Activated naive CD8-positive, alpha-beta T cell treated with anti-CD3 and anti-CD28 coated beads, Interleukin-2, amount 10 ng/mL, durations not matched to agents 7 days and 5 days (primary cell): ENCODE results near the gene TMEM88. TPM values are rescaled to one million over a fixed set of nuclear protein-coding genes. Genes with fewer than 3 reads are reported as not detected.
A peak's percentile ranks its signal among the peaks of the same experiment; 100 is the strongest.

Experiments used
- ATAC-seq: fragments of 150-1000 bp; cut with Tn5 transposase; one replicate; pipeline ENCODE4 v1.10.0; 2021; ENCODE audit warnings: low read depth, moderate library complexity
- POLR2A ChIA-PET: fragments of 350-600 bp; sonication (Branson Sonifier 250); formaldehyde crosslinking; loops from one replicate; lab custom pipeline; 2021; ENCODE audit warnings: antibody characterized with exemption; lab: Charles Lee
- DNase-seq: peaks from one replicate; pipeline ENCODE4 v3.0.0; 2021
- H3K27ac Mint-ChIP-seq: one replicate; pipeline ENCODE4 v1.8.0; 2022; ENCODE audit warnings: mild to moderate bottlenecking, mixed read lengths
- H3K27me3 Mint-ChIP-seq: one replicate; pipeline ENCODE4 v1.8.0; 2022; ENCODE audit warnings: mild to moderate bottlenecking, moderate library complexity, mixed read lengths
- H3K36me3 Mint-ChIP-seq: one replicate; pipeline ENCODE4 v1.8.0; 2021; ENCODE audit warnings: mild to moderate bottlenecking, mixed read lengths
- H3K4me1 Mint-ChIP-seq: one replicate; pipeline ENCODE4 v1.8.0; 2021; ENCODE audit warnings: mixed read lengths
- H3K4me3 Mint-ChIP-seq: one replicate; pipeline ENCODE4 v1.8.0; 2022; ENCODE audit warnings: mild to moderate bottlenecking, moderate library complexity, mixed read lengths
- H3K9me3 Mint-ChIP-seq: one replicate; pipeline ENCODE4 v1.8.0; 2021; ENCODE audit warnings: mixed read lengths
- total RNA-seq, 2 experiments: library from RNA; stranded (reverse); gene quantifications; one replicate each; pipeline ENCODE4 v1.2.3, GENCODE V29; 2021

The TMEM88 gene
- total RNA-seq, 2 experiments from 2014 or later, result 2.9 to 3.7 TPM

DNA sequence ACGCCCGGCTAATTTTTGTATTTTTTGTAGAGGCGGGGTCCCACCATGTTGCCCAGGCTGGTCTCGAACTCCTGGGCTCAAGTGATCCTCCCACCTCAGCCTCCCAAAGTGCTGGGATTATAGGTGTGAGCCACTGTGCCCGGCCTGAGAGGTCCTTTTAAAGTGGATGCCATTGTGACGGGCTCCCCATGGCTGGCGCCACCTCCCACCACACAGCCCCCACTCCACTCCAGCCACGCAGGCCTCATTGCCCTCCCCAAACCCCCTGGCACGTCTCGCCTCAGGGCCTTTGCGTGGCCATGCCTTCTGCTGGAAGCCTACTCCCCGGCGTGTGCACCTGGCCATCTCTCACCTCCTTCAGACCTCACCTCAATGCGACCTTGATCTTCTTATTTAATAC is 32.7 kb upstream of the TMEM88 start:
- H3K27me3 Mint-ChIP-seq, result peaks cover 5% of the 10 kb centered on the region
- DNase-seq (no peak), ATAC-seq (no peak)
- H3K4me1 Mint-ChIP-seq, result peaks cover 2% of the 10 kb centered on the region
- H3K36me3 Mint-ChIP-seq, result no peaks in the 10 kb centered on the region
- H3K27ac Mint-ChIP-seq, result no peak overlapping the region
- no peak overlapping the region for H3K4me3 Mint-ChIP-seq
- H3K9me3 Mint-ChIP-seq, result no peaks in the 10 kb centered on the region
- POLR2A ChIA-PET, result no interaction called here

GRCh38 chr17:7823581-7824001 is 31.3 kb upstream of the TMEM88 start:
- POLR2A ChIA-PET, result interaction anchor here (0.7 kb wide), 1 partner anchor 28 kb away, joined by 8 read pairs; no protein-coding TSS in a partner anchor
- ATAC-seq (no peak), DNase-seq (no peak)
- H3K27me3 Mint-ChIP-seq, result peaks cover 10% of the 10 kb centered on the region
- H3K4me1 Mint-ChIP-seq, result peaks cover 2% of the 10 kb centered on the region
- no peaks in the 10 kb centered on the region for H3K36me3 Mint-ChIP-seq
- no peak overlapping the region for H3K4me3 Mint-ChIP-seq
- no peak overlapping the region for H3K27ac Mint-ChIP-seq
- H3K9me3 Mint-ChIP-seq, result no peaks in the 10 kb centered on the region

DNA sequence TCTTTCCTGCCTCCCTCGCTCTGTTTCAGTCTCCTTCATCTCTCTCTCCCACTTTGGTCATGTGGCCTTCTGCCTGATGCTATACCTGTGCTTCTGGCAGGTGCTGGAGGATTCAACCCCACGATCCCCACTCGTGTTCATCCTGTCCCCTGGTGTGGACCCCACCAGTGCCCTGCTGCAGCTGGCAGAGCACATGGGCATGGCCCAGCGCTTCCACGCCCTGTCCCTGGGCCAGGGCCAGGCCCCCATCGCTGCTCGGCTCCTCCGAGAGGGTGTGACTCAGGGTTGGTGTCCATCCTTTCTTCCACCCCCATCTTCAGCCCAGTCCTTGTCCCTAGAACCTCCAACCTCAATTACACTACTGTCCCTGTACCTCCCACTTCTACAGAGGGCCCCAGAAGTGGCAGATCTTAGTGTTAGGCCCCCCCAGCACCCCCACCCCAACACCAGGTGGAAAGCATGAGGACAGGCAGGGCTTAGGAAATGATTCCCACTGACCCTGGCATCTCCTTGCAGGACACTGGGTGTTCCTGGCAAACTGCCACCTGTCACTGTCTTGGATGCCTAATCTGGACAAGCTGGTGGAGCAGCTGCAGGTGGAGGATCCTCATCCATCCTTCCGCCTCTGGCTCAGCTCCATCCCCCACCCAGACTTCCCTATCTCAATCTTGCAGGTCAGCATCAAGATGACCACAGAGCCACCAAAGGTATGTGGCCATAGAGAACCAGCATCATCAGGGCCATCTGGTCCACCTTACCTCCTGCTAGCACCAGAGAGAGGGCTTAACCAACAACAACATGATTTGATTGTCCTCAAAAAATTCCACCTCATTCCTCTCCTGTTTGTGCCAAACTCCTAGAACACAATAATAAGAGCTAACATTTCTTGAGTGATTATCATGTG is 30.6 kb upstream of the TMEM88 start:
- Mint-ChIP-seq H3K4me3 (no peak overlapping the region), H3K27me3 (peaks cover 12% of the 10 kb centered on the region), H3K9me3 (no peaks in the 10 kb centered on the region), H3K27ac (no peak overlapping the region), H3K4me1 (peaks cover 2% of the 10 kb centered on the region), H3K36me3 (no peaks in the 10 kb centered on the region)
- DNase-seq (no peak), ATAC-seq (no peak)
- POLR2A ChIA-PET, result interaction anchor here (1.1 to 1.2 kb wide), 2 partner anchors 11 to 18 kb away, joined by 3 to 4 read pairs; no protein-coding TSS in a partner anchor

GRCh38 chr17:7825206-7825990 is 29.5 kb upstream of the TMEM88 start:
- DNase-seq, result no peak
- peaks cover 15% of the 10 kb centered on the region for H3K27me3 Mint-ChIP-seq
- H3K27ac Mint-ChIP-seq, result no peak overlapping the region
- peaks cover 2% of the 10 kb centered on the region for H3K4me1 Mint-ChIP-seq
- no peaks in the 10 kb centered on the region for H3K36me3 Mint-ChIP-seq
- H3K4me3 Mint-ChIP-seq, result no peak overlapping the region
- H3K9me3 Mint-ChIP-seq, result no peaks in the 10 kb centered on the region
- POLR2A ChIA-PET, result interaction anchor here (1.1 to 1.2 kb wide), 2 partner anchors 10 to 17 kb away, joined by 3 to 4 read pairs; no protein-coding TSS in a partner anchor
- ATAC-seq, result no peak

DNA sequence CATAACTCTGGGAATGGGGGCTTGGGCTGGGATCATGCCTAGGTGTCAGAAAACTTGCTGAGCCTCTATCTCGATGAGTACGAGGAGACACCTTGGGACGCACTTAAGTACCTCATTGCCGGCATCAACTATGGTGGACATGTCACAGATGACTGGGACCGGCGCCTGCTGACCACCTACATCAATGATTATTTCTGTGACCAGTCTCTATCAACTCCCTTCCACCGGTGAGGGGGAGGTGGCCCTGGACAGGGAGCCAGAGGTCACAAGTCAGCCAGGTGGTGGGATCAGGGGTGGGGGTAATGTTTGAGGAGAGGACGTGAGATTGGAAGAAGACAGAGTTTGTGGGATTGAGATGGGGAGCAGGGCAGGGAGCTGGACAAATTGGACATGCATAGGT is 24.2 kb upstream of the TMEM88 start:
- Mint-ChIP-seq H3K36me3 (no peaks in the 10 kb centered on the region), H3K27ac (no peak overlapping the region), H3K4me1 (peaks cover 6% of the 10 kb centered on the region), H3K4me3 (no peak overlapping the region), H3K27me3 (peaks cover 30% of the 10 kb centered on the region), H3K9me3 (no peaks in the 10 kb centered on the region)
- POLR2A ChIA-PET, result no interaction called here
- ATAC-seq (no peak), DNase-seq (no peak)

- POLR2A ChIA-PET, result no interaction called here
- Mint-ChIP-seq H3K4me3 (no peak overlapping the region), H3K27ac (no peak overlapping the region), H3K27me3 (peaks cover 30% of the 10 kb centered on the region), H3K9me3 (no peaks in the 10 kb centered on the region), H3K4me1 (peaks cover 6% of the 10 kb centered on the region), H3K36me3 (no peaks in the 10 kb centered on the region)
- ATAC-seq, result no peak
- no peak for DNase-seq
Measured at GRCh38 chr17:7831233-7831632, 23.6 kb upstream of the TMEM88 start.

DNA sequence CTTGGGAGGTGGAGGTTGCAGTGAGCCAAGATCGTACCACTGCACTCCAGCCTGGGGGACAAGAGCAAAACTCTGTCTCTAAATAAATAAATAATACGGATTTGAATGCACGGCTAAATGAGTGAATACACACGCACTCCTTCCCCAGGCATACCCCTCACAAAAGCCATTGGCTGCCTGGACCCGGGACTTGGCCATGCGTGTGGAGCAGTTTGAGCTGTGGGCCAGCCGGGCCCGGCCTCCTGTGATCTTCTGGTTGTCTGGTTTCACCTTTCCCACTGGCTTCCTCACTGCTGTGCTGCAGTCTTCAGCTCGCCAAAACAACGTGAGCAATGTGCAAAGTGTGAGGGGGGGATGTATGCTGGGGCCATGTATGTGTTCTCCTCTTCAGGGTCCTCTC is 22.4 kb upstream of the TMEM88 start:
- Mint-ChIP-seq H3K4me3 (no peak overlapping the region), H3K27me3 (peaks cover 27% of the 10 kb centered on the region), H3K9me3 (no peaks in the 10 kb centered on the region), H3K27ac (no peak overlapping the region), H3K36me3 (no peaks in the 10 kb centered on the region), H3K4me1 (peaks cover 17% of the 10 kb centered on the region)
- POLR2A ChIA-PET, result interaction anchor here (1.2 to 1.6 kb wide), 2 partner anchors 10 to 25 kb away, joined by 3 to 4 read pairs; partner anchors contain the start of gene NAA38
- no peak for DNase-seq
- ATAC-seq, result no peak

GRCh38 chr17:7833011-7833794 is 21.7 kb upstream of the TMEM88 start:
- peak overlapping the region; percentile 94 for H3K4me3 Mint-ChIP-seq
- ATAC-seq, result no peak
- no peaks in the 10 kb centered on the region for H3K9me3 Mint-ChIP-seq
- POLR2A ChIA-PET, result interaction anchor here (0.9 to 3.3 kb wide), 4 partner anchors 9 to 147 kb away, joined by 3 to 18 read pairs (median 4); partner anchors contain the start of gene NAA38
- H3K27ac Mint-ChIP-seq, result peak overlapping the region; percentile 84
- peaks cover 23% of the 10 kb centered on the region for H3K27me3 Mint-ChIP-seq
- DNase-seq, result peak; percentile 34
- no peaks in the 10 kb centered on the region for H3K36me3 Mint-ChIP-seq
- H3K4me1 Mint-ChIP-seq, result peaks cover 21% of the 10 kb centered on the region

GRCh38 chr17:7833795-7834541 is 20.9 kb upstream of the TMEM88 start, which contains the start of gene KDM6B:
Gene KDM6B (plus strand): TSS chr17:7834217. CDS start chr17:7845555, 11,338 bp downstream.
- ATAC-seq (peak; percentile 66), DNase-seq (peak; percentile 88)
- Mint-ChIP-seq H3K27me3 (peaks cover 23% of the 10 kb centered on the region), H3K4me3 (peak within 1 kb of the TSS; percentile 94), H3K9me3 (no peaks in the 10 kb centered on the region), H3K36me3 (no peaks in the 10 kb centered on the region), H3K4me1 (peaks cover 27% of the 10 kb centered on the region), H3K27ac (peak within 1 kb of the TSS; percentile 93)
- POLR2A ChIA-PET, result interaction anchor here (0.9 to 3.3 kb wide), 8 partner anchors 8 to 148 kb away, joined by 3 to 21 read pairs (median 4); partner anchors contain the start of gene NAA38

- H3K4me3 Mint-ChIP-seq, result peak overlapping the region; percentile 94
- peaks cover 20% of the 10 kb centered on the region for H3K27me3 Mint-ChIP-seq
- peaks cover 32% of the 10 kb centered on the region for H3K4me1 Mint-ChIP-seq
- no peaks in the 10 kb centered on the region for H3K36me3 Mint-ChIP-seq
- DNase-seq (no peak), ATAC-seq (peak; percentile 6)
- POLR2A ChIA-PET, result interaction anchor here (1.0 to 3.3 kb wide), 6 partner anchors 9 to 148 kb away, joined by 4 to 21 read pairs (median 8); partner anchors contain the start of genes NAA38 and TP53
- no peaks in the 10 kb centered on the region for H3K9me3 Mint-ChIP-seq
- peak overlapping the region; percentile 93 for H3K27ac Mint-ChIP-seq
Measured at GRCh38 chr17:7834542-7834956, 20.3 kb upstream of the TMEM88 start.

DNA sequence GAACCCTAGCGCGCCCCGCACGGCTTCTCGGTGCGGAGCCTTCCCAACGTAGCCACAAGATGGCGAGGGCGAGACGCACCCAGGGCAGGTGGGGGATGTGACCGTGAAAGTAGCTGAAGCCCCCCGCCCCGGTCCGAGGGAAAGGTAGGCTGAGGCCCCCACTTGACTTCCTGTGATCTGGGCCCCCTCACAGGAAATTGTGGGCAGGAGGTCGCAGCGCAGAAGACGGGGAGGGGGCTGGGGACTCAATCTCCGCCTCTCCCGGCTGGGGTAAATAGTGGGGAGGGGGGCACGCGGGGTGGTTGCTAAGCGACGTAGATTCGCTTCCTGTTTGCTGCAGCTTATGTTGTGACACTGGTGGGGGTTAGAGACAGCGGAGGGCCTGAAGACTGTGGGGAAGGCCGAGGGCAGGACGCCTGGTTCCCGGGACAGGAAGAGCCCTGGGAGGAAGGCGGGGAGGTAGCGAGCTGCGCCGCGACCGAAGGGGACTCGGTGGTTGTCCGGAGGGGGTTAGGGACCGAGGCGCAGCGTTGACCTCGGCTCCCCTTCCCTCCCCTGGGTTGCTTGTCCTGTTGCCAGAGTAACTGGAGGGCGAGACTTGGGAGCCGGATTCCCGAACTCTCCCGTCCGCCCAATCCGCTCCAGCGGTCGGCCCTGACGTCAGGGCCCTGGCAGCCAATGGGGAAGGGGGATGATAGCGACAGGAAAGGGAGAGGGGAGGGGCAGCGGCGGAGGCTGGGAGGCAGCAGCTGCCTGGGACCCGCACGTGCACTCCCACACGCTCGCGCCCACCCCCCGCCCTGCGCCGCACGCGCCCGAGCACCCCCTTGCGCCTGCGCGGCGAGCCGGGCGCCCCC is 19.7 kb upstream of the TMEM88 start:
- peak; percentile 49 for ATAC-seq
- Mint-ChIP-seq H3K27ac (peak overlapping the region; percentile 93), H3K4me1 (peaks cover 37% of the 10 kb centered on the region), H3K27me3 (peaks cover 20% of the 10 kb centered on the region), H3K9me3 (no peaks in the 10 kb centered on the region), H3K36me3 (no peaks in the 10 kb centered on the region), H3K4me3 (peak overlapping the region; percentile 94)
- DNase-seq, result peak; percentile 82
- POLR2A ChIA-PET, result interaction anchor here (1.0 to 3.3 kb wide), 6 partner anchors 8 to 148 kb away, joined by 4 to 21 read pairs (median 8); partner anchors contain the start of genes NAA38 and TP53
